GM21367 (cell line): ENCODE results near the gene THBS3.
A peak's percentile ranks its signal among the peaks of the same experiment; 100 is the strongest.
"Not testable (repeated sequence)": the region's sequence is repeated elsewhere in the genome, so short reads cannot be mapped to it uniquely, and the experiment has no call there.

Experiments used
- ATAC-seq: cut with Tn5 transposase; IDR thresholded peaks from one replicate; pipeline ENCODE4 v1.9.1; 2021; ENCODE audit not compliant: unreplicated experiment

THBS3 gene

DNA sequence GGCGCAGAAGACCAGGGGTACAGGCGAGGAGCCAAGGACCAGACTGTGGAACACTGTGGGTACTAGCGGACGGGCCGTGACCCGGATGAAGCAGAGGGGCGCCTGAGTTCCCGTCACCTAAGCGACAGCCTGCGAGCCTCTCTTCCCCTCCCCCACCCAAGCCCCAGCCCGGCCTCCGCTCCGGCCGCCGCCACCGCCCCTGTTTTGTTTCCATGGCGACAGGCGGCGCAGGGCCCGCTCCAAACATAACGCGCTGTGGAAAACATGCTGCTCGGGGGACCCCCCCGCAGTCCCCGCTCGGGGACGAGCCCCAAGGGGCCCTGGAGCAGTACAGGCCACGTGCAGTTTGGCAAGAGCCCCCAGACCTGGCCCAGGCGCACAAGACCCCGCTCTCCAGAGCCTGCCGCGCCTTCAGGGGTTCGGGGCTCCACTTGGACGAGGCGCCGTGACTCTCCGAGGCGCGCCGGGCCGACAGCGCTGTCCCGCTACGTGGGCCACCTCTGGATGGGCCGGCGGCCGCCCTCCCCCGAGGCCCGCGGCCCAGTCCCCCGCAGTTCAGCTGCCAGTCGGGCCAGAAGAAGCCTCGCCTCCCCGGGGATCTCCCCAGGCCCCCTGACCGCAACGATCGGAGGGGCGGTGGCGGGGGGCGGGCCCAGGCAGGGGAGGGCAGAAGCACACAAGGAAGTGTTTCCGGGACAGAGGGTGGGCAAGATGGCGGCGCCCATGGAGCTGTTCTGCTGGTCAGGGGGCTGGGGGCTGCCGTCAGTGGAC is 1.0 kb upstream of the THBS3 start, which contains the start of gene MTX1:
TSS of gene MTX1 (plus strand) at position 155 of the 771 bp plus-strand sequence. CDS start at position 265, 110 bp downstream.
- peak; percentile 60 for ATAC-seq

DNA sequence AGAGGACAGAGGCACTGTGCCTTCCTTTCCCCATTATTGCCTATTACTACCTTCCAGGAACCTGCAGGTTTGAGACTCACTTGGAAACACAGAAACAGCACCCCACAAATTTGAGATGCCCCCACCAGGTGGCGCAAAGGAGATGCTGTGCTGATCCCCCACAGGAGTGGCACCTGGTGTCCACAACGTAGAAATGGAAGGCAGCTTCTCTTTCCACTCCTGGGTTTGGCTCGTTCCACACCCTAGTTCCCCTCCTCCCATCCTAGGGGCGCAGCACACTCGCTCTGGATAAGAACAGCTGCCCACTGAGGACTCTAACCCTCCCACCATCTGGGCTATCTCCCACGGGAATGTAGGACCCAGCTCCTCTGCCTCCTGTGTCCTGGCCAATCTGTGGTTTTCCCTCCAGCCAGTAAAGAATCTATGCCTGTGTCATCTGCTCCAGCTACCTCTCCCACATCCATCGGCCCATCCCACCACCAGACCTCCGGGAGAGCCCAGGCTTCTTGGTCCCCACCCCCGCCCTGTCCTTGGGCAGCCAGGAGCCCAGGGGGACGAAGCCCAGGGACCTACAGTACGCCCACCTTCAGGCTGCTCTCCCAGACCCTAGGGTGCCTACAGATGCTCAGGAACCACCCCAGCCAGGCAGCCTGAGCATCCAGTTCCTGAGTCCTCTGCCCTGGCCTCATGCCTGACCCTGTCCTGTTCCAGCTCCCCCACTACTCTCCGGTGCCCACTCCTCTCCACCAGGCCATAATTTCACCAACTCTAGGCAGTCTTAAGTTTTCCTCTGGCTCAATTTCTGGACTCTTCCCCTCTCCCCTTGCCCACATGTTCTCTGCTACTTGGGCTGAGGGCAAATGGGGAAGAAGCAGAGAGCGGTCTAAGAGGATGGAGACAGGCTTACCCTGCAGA is 549 bp downstream of the THBS3 start:
- ATAC-seq: no peak

DNA sequence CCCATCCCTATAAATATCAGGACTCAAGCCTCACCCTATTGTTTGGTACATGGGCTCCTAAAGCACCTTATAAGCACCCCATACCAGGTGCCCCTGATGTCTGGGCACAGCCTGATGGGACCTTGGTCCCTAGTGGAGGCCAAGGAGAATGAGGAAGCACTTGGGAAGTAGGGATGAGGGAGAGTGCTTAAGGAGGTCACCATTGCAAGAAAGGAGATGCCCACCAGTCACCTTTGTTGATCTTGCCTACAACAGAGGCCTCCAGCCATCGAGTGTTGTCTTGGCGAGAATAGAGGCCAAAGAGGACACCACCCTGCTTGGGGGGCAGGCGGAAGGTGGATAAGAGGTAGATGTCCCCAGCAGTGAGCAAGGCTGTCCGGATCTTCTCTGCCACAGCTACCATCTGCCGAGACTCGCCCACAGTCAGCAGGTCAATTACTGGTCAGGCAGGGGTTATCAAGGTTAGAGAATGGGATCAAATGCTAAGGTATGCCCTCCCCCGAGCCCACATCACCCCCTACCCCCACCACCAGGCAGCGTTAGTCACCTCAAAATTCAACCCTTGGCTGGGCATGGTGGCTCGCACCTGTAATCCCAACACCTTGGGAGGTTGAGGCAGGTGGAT is 1.6 kb downstream of the THBS3 start:
- ATAC-seq: no peak

DNA sequence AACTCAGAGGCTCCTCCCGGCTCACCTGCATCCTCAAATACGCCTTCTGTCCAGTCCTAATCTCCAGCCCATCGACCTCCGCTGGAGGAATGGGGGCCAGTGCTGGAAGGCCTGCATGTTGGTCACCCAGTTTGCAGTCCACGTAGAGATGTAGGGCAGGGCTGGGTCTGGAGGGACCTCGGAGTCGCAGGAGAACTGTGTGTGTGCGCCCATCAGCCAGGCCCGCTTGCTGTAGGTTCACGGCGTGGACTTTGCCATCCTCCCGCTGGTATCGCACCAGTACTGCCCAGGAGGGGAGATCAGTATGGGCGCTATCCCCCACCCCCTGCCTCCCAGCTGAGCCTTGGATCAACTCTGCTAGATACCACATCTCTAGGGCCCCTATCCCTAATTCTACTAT is 2.7 kb downstream of the THBS3 start:
- ATAC-seq: no peak

DNA sequence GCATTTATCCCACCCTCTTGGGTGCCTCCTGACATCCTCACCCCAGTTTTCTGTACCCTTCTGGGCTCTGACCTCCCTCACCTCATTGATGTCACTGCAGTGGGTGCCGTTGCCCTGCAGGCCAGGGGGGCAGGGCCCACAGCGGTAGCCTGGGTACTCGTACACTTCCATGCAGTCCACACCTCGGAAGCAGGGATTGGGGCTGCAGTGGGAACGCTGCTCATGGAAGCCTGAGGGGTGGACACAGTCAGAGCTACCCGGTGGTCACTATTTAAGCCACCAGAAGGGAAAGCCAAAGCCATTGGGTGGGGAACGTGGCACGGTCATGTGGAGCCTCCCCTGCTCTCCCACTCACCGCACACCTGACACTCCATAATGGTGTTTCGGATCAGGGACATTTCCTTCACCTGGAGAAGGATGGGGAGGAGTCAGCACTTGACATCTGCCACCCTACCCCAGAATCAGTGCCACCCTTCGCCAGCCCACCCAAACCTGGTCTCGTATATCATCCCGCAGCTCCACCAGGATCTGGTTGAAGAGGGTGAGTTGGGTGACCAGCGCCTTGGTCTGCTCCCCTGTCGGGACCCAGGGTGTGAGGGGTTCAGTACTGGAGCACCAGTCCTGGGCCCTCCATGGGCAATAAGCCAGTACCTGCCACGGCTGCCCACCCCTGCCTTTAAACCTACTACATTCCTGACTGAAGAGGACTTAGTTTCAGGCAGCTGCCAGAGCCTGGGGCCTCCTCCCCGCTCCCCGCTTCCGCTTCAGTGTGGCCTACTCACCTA is 4.8 kb downstream of the THBS3 start:
- ATAC-seq: no peak

DNA sequence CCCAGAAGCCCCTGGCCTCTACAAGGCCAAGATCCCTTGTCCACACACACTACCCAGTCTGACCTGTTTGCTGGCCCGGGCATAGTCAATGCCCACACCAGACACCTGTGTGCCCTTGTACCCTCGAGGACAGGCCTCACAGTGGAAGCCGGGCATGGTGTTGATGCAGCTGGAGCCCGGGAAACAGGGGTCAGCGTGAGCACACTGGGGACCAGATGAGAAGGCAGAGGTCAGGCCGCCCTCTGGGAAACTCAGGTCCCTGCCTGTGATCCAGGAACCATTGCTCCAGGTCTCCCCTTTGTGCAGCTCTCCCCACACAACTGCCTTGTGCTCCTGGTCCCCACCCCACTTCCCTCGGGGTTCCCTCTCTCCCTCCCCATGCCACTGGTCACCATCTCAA is 5.5 kb downstream of the THBS3 start:
- no peak for ATAC-seq

DNA sequence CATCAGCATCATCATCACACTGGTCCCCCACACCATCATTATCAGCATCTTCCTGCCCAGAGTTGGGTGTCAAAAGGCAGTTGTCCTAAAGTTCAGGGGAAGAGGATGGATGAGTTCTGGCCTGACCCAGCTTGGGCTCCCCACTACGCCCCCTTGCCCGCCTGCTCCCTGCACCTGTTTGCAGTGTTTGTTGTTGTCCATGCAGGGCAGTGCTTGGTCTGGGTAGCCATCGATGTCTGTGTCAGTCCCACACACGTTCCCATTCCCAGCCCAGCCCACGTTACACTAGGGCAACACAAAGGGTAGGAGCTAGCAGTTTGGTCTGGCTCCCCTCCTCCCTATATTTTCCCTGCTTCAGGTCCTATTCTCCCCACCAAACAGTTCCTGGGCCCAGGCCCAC is 6.8 kb downstream of the THBS3 start:
- no peak for ATAC-seq

DNA sequence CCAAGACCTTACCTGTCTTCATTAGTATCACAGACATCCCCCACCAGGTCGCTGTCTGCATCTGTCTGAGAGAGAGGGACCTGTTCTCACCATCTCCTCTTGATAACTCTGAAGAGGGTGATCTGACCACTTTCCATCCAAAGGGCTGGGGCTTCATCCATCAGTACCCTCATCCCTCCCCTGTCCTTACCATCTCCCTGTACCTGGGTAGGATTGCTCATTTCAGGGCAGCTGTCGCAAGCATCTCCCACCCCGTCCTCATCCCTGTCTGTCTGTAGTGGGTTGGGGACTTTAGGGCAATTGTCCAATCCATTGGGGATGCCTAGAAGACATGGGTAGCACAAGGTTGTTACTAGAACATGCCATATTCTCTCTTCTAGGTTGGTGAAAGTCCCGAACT is 7.9 kb downstream of the THBS3 start:
- no peak for ATAC-seq

DNA sequence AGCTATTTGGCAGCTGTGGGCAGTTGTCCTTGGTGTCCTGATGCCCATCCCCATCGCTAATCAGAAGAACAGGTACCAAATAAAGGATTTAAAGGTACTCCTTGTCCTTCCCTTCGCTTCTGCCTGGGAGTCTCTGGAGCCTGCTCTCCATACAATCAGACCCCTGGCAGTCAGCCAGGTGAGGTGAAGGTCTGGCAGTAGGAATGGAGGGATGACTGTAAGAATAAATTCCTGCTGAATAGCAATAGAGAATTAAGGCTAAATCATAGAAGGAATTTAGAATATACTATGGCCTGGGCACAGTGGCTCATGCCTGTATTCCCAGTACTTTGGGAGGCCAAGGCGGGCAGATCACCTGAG is 9.2 kb downstream of the THBS3 start:
- ATAC-seq: no peak

DNA sequence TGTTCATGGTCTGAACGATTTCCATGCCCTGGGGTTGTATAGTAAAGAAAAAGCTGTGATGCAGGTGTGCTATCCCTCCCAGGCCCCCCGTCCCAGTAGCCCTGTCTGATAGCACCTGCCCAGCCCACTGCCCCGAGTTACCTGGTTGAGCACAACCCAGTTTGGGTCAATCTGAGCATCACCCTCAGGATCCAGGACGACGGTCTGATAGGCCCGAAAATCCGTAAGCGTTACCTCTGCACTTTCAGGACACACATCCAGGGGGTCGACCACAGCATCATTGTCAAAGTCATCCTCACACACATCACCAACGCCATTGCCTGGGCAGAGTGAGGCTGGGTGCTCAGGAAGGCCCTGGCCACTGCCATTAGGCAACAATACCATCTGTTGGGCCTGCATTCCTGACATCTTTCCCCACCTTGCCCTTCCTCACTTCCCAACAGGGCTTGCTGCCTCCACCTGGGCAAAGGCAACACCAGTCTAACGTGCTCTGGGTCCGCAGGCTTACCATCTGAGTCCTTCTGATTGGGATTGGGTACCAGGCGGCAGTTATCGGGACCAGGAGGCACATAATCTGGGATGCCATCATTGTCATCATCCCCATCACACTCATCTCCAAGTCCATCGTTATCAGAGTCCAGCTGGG is 9.7 kb downstream of the THBS3 start:
- ATAC-seq: no peak

DNA sequence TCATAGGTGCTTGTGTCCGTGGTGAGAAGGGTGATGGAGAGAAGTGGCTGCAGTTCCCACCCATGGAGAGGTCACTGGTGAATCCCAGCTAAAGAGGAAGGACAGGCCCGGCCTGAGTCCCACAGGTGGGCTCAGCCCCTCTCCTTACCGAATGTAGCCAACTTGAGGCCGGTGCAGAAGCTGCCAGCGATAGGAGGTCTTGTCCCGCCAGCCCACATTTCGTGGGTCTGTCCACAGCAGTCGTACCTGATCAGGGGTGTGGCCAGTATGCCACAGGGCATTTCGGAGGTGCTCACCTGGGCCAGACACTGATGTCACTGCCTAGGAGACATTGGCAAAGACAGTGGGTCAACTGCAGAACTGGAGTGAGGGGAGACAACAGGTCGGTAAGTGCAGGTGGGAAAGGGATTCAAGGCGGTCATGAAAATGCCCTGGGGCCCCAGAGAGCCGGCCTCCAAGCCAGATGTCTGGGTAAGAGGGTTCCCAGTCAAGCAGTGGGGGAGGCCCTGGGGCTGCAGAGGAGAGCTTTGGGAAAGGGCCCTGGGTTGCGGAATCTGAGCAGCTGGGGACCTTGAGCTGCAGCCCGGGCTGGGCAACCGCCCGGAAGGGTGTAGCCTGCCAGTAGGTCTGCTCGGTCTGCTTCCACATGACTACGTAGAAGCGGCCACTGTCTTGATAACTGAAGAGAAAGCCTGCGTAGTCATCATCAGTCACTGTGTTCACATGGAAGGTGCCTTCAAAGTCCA is 10.6 kb downstream of the THBS3 start:
- ATAC-seq: no peak

DNA sequence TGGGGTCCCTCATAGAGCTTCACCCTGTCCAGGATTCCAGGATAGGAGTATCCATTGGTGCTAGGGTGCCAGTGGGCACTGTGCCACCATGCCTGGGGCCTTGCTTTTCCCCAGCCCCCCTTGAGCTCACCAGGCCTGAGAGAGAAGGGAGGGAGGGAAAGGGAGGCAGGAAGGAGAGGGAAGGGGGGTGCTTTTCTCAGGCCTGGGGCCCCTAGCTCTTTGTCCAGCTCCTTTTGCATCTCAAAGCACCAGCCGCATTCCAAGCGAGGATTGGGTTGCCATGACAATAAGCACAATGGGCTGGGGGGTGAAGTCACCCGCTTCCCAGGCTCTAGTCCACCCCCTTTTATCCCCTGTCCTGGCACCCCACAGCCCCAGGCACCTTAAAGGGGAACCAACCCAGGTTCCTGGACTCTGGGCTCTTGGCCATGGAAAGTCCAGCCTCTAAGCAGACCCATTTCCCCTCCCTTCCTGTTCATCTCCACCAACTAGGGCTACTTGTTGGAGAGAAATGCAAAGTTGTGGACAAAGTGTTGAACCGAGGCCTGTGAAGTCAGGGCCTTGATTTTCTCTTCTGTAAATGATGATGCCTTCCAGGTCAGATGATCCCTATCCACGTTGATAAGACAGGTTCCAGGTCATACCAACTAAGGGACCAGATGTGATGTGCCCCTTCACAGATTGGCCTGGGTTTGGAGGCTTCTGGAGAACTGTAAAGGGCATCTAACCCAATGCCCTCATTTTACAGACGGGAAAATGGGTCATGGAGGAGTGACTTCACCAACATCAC is 11.4 kb downstream of the THBS3 start:
- ATAC-seq: no peak

DNA sequence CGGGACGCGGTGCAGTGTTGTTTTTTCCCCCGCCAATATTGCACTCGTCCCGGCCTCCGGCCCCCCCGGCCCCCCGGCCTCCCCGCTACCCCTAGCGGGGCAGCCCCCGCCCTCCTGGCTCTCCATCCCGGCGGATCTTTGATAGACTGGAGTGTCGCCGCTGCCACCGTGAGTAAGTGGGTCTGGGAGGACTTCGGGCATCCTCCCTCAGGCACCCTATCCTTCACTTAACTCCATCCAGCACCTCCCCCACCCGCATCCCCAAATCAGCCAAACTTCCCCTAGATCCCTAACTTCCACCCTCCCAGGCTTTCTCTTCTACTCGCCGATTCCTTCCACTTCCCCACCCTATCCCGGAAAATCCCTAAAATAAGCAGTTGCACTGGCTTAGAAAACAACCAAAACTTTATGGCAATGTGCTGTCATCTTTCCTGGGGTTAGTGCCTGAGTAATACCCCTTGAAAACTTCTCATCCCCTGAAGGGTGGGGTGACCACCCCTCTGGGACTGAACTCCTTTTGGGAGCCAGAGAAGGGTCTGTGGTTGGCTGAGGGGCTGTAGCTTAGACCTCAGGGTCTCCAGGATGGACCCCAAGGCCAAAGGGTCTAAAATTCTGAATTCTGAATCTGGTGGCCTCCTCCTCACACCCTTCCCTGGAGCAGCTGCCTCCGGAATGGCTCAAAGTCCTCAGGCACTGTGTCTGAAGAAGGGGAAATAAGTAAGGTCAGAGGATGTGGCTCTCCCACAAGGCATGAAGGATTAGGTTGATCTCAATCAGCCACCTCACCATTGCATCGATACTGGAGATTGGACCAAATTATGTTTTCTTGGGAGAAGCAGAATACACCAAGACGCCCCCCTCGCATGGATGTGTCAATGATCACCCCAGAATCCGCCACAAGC is 12.2 kb downstream of the THBS3 start:
- no peak for ATAC-seq

DNA sequence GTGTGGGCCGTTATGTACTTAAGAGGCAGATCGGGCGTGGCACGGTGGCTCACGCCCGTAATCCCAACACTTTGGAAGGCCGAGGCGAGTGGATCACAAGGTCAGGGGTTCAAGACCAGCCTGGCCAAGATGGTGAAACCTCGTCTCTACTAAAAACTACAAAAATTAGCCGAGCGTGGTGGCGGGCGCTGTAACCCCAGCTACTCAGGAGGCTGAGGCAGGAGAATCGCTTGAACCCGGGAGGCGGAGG is 13.8 kb downstream of the THBS3 start:
- not testable (repeated sequence) for ATAC-seq

DNA sequence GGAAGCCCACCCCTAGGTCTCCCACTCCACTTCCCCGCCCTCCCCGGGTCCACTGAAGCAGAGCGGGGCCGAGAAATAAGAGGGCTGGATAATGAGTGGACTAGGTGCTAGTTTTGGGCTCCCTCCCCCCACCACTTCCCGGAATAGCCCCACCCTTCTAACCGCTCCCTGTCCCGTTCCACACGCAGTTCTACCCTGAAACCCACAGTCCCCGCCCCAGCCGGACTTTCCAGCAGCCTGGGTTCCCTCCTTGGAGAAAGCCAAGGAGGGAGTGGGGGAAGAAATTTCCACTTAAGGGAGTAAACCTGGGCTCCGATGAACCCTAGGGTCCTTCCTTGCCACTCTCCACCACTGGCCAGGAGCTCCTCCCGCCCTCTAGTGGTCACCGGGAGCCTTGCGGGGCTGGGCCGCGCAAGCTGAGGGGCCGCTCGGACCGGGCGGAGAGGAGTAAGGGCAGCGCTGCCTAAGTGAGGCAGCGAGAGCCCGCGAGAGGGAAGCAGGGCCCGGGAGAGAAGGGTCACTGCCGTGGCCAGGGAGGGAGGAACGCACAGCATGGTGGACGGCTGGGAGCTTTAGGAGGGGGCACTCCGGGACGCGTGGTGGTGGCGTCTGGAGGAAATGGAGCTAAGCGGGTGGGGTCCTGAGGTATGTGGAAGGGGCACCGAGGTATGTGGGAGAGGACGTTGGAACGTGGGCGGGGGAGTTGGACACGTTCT is 14.3 kb downstream of the THBS3 start:
- no peak for ATAC-seq

DNA sequence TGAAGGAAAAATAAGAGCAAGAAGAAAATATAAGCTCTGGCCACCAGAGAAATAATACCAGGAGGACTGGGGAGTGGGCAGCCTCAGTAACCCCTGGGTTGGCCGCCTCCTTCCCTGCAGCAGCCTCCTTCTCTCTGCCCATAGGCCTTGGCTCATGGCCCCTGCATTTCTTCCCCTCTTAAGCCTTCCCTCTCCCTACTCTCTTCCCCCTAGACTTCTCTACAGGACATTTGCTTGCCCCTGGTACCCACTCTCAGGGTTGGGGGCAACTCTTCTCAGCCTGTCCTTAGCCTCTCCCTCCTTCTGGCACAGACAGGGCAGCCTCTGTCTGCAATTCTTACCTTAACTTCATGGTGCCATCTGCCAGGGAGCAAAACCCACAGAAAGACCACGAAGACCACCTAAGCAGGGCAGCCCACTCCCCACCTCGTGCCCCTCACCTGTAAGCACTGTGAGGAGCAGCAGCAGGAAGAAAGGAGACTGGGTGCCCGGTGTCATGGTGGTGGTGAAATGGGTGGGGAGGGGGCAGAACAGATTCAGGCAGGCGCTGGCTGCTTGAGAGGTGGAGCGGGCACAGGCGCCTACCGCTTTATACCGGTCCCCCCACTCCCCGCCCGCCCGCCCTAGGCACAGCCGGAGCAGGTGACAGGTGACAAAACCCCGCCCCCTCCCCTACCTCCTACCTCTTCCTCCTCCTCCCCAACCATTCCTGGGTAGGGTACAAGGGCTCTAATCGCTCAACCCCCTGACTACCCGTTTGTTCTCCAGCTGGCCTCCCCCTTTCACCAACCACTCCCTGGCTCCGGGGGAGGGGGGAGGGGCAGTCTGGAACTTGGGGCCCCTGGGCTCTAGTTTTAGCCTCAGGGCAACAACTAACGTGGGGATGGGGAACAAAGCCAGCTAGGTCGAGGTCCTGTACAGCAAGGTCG is 15.1 kb downstream of the THBS3 start:
- no peak for ATAC-seq

DNA sequence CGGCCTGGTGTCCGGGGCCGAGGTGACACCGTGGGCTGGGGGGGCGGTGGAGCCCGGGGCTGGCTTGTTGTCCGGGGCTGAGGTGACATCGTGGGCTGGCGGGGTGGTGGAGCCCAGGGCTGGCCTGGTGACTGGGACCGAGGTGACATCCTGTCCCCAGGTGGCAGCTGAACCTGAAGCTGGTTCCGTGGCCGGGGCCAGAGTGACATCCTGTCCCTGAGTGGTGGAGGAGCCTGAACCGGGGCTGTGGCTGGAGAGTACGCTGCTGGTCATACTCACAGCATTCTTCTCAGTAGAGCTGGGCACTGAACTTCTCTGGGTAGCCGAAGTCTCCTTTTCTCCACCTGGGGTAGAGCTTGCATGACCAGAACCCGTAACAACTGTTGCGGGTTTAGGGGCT is 15.8 kb downstream of the THBS3 start:
- no peak for ATAC-seq
